Ramos (cell line): ENCODE results near the gene POU3F1.

Source experiments
- in situ Hi-C: fragments of 300-500 bp; cut with MboI; formaldehyde crosslinking; loops from one replicate; pipeline ENCODE4 v1.14.3; 2022; ENCODE audit warnings: low sequenced_read_pairs; ENCODE audit not compliant: unreplicated experiment

POU3F1 gene

DNA sequence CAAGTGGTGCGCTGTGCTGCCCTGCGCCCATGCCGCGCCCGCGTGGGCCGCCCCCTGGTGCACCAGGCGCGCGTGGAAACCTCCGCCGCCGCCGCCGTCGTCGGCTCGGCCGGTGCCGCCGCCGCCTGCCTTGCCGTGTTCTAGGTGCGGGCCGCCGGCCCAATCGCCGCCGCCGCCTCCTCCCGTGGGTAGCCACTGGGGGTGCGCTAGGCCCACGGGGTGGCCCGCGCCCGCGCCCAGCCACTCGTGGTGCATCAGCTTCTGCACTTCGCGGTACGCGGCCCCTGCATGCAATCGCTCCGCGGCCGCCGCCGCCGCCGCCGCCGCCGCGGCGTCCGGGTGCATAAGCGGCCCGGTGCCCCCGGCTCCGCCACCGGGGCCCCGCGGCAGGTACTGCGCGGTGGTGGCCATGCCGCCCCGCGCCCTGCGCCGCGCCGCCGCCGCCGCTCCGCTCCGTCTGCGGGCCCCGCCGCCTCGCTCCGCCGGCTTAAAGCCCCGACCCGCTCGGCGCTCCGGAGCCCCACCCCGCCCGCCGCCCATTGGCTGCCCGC, at the start of gene POU3F1:
TSS of gene POU3F1 (minus strand) at position 461 of the 551 bp plus-strand sequence. CDS start at position 411, 50 bp downstream.
- in situ Hi-C loops: no loop called here

DNA sequence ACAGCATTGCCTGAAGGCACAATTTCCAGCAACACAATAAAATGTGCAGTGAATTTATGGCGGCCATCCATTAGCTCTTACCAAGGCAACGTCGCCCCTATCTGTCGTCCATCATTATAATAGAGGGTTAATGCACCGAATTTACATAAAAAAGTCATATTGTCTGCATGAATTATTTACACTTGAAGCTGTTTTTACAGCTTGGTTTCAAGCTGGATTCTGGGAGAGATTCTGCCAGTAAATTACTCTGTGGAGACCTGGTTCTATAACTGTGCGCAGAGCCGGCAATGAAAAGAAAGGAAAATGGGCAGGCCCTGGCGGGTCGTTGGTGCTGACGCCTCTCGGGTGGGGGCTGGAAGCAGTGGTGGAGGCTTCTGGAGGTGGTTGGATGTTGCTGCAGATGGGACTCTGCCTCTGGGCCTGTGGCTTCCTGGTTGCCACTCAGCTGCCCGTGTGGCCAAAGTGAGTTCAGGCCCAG, 48.9 kb upstream of the POU3F1 start:
- in situ Hi-C loops: no loop called here

DNA sequence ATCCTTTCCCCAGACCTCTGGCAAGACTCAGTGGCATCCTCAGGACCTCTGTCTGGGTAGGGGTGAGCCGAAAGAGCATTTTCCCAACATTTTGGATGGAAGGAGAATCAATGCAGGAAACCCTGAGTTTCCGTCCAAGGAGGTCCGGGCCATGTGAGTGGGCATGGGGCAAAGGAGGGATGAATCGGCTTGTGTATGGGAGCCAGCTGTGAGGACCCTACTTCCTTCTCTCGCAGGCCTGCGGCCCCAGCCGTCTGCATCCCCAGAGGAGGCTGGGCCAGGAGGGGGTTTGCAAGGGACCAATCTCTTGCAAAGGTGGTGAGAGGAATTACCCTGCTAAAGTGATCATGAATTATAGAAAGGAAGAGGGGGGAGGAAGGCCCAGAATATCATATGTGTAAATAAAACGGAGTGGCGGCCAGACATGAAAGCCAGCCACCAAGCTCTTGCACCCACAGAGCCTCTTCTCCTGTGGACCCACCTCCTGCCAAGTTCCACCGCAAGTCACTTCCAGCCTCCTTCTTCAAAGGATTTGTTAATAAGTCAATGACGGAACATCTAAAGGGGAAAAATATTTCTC, 48.2 kb upstream of the POU3F1 start:
- in situ Hi-C loops: no loop called here

GRCh38 chr1:38093569-38094520, 47.3 kb upstream of the POU3F1 start:
- in situ Hi-C loops: no loop called here

DNA sequence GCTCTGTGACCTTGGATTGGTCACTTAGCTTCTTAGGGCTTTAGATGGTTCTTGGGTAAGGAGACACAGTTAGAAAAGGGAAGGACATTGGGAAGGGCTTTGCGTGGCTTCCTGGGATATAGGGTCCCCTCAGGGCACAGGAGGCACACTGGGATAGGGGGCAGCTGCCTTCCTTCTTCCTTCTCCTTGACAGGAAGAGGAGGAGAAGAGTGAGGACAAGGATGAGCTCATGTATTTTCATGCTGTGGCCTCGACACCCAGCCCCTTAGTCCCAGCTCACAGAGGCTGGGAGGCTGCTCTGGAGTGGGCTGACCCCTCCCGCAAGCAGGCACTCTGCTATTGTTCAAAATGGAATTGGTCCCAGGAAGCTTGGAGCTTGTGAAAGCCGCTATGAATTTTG, 45.7 kb upstream of the POU3F1 start:
- in situ Hi-C loops: no loop called here

GRCh38 chr1:38090796-38091195, 44.2 kb upstream of the POU3F1 start:
- in situ Hi-C loops: no loop called here

DNA sequence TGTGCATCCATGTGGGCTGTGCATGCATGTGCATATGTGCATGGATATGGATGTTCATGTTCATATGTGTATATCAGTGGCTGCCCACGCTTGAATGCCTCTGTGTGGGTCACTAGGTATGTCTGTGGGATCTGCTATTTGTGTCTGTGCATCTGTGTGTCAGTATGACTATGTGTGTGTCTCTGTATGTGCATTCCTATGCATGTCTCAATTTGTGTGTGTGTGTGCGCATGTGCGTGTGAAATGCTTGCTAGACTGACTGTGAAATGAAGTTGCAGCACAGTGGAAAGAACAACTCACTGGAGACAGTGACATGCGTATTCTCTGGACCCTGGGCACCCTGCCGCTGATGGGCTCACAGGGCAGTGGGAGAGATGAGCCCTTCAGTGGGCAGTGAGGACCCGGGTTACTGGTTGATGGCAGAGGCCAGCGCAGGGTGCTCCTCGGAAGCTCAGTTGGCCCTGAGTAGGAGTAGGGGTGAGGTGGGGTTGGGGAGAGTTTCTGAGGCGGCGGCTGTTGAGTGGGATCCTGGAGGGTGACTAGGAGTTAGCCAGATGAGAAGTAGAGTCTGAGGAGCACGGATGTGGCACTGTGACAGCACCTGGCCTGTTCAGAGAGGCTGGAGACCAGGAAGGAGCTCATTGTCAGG, 43.2 kb upstream of the POU3F1 start:
- in situ Hi-C loops: no loop called here

DNA sequence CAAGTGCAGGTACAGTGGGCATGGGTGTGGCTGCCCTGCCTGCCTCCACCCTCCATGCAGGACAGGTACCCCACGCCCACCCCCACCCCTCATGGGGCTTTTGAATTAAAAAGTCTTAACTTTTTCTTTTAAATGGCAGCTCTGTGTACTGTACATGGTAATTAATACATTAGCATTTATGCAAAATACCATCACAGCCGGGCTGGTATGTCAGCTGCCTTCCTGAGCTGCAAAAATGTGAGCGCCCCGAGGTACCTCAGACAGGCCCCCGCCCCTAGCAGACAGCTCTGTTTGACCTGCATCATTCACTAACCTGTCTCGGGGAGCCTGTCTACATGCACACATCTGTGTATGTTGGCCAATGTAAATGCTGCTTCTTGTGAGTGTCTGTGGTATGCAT, 42.2 kb upstream of the POU3F1 start:
- in situ Hi-C loops: no loop called here

DNA sequence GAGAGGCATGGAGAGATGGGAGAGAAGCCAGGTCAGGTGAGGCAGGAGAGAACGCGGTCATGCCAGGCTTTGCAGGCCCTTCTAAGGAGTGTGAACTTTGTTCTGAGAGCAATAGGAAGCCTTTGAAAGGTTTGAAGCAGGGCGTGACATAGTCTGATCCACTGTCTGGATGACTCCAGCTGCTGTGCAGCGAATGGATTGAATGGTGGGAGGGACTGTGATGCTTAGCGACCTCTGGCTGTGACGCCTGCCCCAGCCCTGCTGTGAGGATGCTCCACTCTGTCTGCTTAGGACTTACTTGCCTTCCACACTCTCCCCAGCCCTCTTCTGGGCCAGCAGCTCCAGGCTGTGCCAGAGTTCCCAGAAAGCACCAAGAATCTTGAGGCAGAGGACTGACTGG, 41.8 kb upstream of the POU3F1 start:
- in situ Hi-C loops: no loop called here

DNA sequence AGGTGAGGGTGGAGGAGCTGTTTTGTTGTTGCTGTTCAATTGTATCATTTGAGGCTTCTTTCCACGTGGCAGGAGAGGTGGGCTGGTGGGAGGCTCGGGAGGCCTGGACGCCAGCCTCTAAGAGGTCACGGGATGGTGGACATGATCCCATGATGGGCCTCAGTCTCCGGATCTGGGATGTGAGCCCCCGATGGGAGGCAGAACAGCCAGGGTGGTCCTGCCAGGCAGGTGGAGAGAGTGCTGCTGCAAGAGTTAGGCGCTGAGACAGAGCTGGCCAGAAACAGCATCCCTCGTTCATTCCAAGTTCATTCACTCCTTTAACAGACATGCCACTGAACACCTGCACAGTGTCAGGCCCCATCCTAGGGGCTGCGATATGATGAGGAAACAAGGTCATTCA, 41.1 kb upstream of the POU3F1 start:
- in situ Hi-C loops: no loop called here

DNA sequence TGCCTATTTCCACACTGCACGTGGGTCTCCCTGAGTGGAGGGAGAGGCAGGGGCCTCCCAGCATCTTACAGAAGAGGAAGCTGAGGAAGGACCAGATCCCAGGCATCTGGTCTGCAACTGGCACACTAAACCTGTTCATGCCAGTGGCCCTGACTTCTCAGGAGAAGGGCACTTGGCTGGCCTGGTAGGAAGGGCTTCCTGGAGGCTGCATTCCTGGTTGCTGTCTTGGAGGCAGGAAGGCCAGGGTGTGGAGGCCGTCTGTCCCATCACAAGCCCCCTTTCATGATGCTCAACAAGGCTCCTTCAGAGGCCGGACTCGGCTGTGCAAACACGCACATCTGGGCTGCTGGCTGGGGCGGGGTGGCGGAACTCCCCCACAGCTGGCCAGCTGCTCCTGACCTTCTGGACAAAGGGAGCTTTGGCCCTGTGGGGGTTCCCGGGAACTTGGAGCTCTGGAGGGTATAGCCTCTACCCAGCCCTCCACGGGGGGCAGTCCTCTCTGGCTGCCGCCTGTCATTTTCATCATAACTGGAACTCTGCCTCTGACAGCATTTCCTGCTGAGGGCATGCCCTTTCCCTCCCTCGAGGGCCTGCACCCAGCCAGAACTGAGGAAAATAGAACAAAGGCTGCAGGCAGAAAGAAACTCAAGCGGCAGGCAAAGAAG, 39.2 kb upstream of the POU3F1 start:
- in situ Hi-C loops: no loop called here

GRCh38 chr1:38084700-38085099, 38.1 kb upstream of the POU3F1 start:
- in situ Hi-C loops: no loop called here

DNA sequence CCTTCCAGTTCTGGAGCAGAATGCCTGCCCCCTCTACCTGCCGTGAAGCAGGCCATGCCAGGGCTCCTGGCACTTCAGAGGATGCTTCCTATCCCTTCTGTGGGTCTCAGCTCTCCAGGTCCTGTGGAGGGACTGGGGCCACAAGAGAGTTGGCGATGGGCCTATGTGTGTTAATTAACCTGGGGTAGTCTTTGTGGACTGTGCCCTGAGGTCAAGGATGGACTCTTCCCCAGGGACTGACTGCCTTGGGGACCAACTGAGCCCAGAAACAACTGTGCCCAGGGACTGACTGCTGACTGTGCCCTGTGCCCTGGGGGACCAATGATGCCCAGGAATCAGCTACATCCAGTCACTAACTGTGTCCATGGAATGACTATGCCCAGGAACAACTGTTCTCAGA, 37.5 kb upstream of the POU3F1 start:
- in situ Hi-C loops: no loop called here

GRCh38 chr1:38083541-38083940, 36.9 kb upstream of the POU3F1 start:
- in situ Hi-C loops: no loop called here

DNA sequence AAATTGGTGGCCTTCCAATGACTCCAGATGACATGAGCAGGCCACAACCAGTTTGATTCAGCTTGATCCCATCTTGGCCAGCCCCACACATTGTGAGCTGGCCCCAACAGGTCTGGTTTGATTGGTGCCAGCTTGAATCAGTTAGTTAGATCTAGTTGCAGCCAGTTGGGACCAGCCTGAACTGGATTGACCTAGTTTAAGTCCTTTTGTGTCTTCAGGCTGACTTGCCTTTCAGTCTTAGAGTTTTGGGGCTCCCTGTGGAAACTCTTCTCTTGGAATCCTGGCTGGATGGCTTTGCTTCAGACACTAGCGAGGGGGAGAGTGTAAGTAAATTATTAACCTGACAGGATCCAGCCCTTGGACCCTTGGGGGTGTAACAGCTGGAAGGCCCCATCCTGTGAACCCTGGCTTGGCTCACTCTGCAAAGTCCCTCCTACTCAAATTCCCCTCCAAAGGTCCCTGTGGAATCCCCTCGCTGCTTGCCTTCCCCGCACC, 36.2 kb upstream of the POU3F1 start:
- in situ Hi-C loops: no loop called here

DNA sequence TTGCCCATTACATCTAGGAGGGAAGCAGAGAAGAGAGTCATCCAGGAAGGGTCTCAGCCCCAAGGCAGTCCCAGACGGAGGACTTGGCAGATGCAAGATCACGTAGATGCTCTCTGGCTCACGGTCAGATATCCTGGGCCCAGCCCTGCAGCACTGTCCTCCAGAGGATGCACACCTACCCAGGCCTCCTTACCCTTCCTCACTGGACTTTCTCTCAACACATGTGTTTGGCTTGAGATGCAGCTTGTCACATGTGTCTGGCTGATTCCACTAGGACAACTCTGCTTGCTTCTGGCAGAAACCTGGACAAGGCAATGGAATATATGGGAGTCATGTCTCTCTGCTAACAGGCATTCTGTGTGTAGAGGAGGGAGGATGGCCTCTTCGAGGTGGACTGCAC, 32.4 kb upstream of the POU3F1 start:
- in situ Hi-C loops: no loop called here

DNA sequence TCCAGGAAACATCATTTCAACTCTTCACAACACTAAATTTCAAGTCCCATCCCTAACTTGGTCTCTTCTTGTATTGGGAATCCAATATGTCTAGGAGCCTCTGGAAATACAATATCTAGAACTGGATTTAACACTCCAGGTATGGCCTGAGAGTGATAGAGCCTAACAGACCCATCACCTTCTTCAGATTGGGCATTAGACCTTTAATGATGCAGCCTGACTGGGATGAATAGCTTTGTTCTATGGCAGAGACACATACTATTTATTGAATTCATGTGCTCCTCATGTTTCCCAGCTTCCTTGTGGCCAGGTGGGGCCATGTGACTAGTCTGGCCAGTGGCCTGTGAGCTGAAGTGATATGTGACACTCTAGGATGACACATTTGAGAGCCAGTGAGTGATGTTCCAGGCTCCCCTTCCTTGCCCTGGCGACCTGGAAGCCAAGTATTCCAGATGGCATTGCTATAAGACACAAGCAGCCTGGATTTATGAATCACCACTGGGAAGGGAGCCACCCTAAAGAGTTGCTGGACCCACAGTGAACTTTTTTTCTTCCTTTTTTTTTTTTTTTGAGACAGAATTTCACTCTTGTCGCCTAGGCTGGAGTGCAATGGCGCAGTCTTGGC, 31.0 kb upstream of the POU3F1 start:
- in situ Hi-C loops: no loop called here

DNA sequence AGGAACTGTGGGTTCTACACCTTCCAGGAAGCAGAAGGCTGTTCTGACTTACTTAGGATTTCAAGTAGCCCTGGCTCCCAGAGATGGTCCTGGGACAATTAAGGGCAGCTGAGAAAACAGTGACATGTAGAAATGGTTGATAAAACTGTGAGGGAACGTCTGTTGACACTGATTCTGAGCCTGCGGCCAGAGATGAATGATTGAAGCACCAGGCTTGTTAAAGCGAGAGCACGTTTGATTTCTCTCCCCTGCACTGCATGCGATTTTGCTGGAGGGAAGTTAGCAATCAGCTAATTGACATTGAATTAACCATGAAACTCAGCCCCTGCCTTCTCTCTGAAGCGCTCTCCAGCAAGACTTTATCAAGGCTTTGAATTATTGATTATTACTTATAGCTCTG, 29.9 kb upstream of the POU3F1 start:
- in situ Hi-C loops: no loop called here

GRCh38 chr1:38076038-38076437, 29.4 kb upstream of the POU3F1 start:
- in situ Hi-C loops: no loop called here

GRCh38 chr1:38075191-38075590, 28.6 kb upstream of the POU3F1 start:
- in situ Hi-C loops: no loop called here
